ENCODE data around the gene DDAH1.

DDAH1 gene

DNA sequence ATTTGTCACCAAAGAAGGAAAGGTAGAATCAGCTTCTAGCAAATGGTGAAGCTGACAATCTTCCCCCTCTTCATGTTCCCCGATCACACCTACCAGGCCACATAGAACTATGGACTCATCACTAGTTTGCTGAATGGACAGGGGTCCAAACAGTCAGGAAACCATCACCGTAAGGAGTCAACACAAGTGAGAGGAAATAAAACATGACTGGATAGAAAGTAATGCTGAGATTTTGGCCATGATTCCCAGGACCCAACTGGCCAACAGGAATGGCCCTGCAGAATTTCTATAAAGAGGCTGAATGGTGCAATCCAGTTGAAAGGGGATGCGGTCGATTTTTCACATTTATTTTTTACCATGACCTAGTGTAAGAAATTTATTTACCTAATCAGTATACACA lies 10.7 kb downstream of the DDAH1 start:
- H3K36me3 ChIP-seq (replicated peaks; ENCODE audit: low read depth, low read length), result no peaks in the 10 kb centered on the region
- no peaks in the 10 kb centered on the region for H3K27me3 ChIP-seq (ENCODE audit: low read depth, low read length)
- no peaks in the 10 kb centered on the region for H4K20me1 ChIP-seq (ENCODE audit: insufficient read depth, low read length)
- H3K9me3 ChIP-seq (ENCODE audit: insufficient read depth, low read length), result no peaks in the 10 kb centered on the region
- H3K4me3 ChIP-seq (ENCODE audit: low read length), result no peak overlapping the region
- H3K79me2 ChIP-seq (ENCODE audit: low read length), result no peaks in the 10 kb centered on the region
- H3K4me1 ChIP-seq (ENCODE audit: low read length), result no peaks in the 10 kb centered on the region
- TF ChIP-seq, protein P1, sequence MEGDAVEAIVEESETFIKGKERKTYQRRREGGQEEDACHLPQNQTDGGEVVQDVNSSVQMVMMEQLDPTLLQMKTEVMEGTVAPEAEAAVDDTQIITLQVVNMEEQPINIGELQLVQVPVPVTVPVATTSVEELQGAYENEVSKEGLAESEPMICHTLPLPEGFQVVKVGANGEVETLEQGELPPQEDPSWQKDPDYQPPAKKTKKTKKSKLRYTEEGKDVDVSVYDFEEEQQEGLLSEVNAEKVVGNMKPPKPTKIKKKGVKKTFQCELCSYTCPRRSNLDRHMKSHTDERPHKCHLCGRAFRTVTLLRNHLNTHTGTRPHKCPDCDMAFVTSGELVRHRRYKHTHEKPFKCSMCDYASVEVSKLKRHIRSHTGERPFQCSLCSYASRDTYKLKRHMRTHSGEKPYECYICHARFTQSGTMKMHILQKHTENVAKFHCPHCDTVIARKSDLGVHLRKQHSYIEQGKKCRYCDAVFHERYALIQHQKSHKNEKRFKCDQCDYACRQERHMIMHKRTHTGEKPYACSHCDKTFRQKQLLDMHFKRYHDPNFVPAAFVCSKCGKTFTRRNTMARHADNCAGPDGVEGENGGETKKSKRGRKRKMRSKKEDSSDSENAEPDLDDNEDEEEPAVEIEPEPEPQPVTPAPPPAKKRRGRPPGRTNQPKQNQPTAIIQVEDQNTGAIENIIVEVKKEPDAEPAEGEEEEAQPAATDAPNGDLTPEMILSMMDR (IDR thresholded peaks at IDR 0.05; ENCODE audit: low read depth, low read length), result no peak
- TF ChIP-seq EZH2phosphoT487 (IDR thresholded peaks at IDR 0.05; ENCODE audit: low read depth), result no peak
- no peak overlapping the region for H2AFZ ChIP-seq (ENCODE audit: low read depth, low read length)
- no peak overlapping the region for H3K4me2 ChIP-seq (ENCODE audit: low read length)
- no peak overlapping the region for H3K9ac ChIP-seq (ENCODE audit: low read length)
- H3K27ac ChIP-seq (ENCODE audit: low read length), result no peak overlapping the region

DNA sequence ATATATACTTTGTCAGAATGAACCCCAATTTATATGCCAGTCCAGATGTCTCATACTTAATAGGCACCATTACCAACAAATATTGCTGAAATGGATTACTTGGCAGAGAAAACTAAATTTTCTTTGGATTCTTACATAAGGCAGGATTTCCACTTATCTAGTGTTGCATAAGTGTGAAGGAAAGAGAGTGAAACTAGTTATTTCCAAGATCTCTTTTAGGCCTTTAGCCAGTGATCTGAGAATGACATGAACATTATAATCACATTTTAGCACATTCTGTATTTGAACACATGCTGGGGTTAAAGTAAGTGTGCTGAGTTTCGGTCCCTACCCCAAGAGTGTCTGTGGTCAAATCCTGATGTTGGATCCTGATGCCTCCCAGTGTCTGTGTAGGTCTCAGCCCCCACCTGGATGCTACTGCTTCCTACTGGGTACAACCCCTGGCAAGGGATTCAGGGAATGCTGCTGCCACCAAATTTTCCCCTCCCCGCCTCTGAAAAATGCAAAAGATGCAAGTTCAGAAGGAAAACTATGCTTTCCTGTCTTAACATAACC lies 11.2 kb downstream of the DDAH1 start:
- no peak overlapping the region for H3K4me3 ChIP-seq (ENCODE audit: low read length)
- H3K36me3 ChIP-seq (replicated peaks; ENCODE audit: low read depth, low read length), result no peaks in the 10 kb centered on the region
- H3K79me2 ChIP-seq (ENCODE audit: low read length), result no peaks in the 10 kb centered on the region
- H3K9me3 ChIP-seq (ENCODE audit: insufficient read depth, low read length), result no peaks in the 10 kb centered on the region
- H2AFZ ChIP-seq (ENCODE audit: low read depth, low read length), result no peak overlapping the region
- no peaks in the 10 kb centered on the region for H4K20me1 ChIP-seq (ENCODE audit: insufficient read depth, low read length)
- H3K4me2 ChIP-seq (ENCODE audit: low read length), result no peak overlapping the region
- no peaks in the 10 kb centered on the region for H3K27me3 ChIP-seq (ENCODE audit: low read depth, low read length)
- H3K27ac ChIP-seq (ENCODE audit: low read length), result no peak overlapping the region
- TF ChIP-seq, protein P1 (IDR thresholded peaks at IDR 0.05; ENCODE audit: low read depth, low read length), result no peak
- no peak for TF ChIP-seq EZH2phosphoT487 (IDR thresholded peaks at IDR 0.05; ENCODE audit: low read depth)
- no peak overlapping the region for H3K9ac ChIP-seq (ENCODE audit: low read length)
- no peaks in the 10 kb centered on the region for H3K4me1 ChIP-seq (ENCODE audit: low read length)

DNA sequence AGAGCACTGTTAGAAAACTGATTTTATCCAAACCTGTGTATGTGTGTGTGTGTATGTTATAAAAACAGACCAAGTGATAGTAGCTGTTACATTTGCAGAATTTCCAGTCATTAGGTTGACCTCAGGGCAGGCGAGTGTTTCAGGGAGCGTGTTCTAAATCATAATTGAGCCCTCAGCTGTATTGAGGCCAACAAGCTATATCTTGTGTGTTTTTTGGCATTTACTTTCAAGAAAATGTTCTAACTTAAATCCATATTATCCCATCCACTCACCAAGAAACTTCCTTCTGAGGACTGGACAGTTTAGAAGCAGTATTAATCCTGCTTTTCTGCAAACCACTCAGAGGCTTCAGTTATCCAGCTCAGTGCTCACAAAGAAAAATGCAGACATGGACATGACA lies 12.0 kb downstream of the DDAH1 start:
- Histone ChIP-seq H3K9ac (ENCODE audit: low read length) (no peak overlapping the region), H2AFZ (ENCODE audit: low read depth, low read length) (no peak overlapping the region), H3K27me3 (ENCODE audit: low read depth, low read length) (no peaks in the 10 kb centered on the region), H3K4me3 (ENCODE audit: low read length) (no peak overlapping the region), H3K4me1 (ENCODE audit: low read length) (no peaks in the 10 kb centered on the region), H3K9me3 (ENCODE audit: insufficient read depth, low read length) (no peaks in the 10 kb centered on the region), H4K20me1 (ENCODE audit: insufficient read depth, low read length) (no peaks in the 10 kb centered on the region), H3K36me3 (replicated peaks; ENCODE audit: low read depth, low read length) (no peaks in the 10 kb centered on the region), H3K79me2 (ENCODE audit: low read length) (no peaks in the 10 kb centered on the region), H3K4me2 (ENCODE audit: low read length) (no peak overlapping the region), H3K27ac (ENCODE audit: low read length) (no peak overlapping the region)
- TF ChIP-seq EZH2phosphoT487 (IDR thresholded peaks at IDR 0.05; ENCODE audit: low read depth), result no peak
- TF ChIP-seq, protein P1 (IDR thresholded peaks at IDR 0.05; ENCODE audit: low read depth, low read length), result no peak

DNA sequence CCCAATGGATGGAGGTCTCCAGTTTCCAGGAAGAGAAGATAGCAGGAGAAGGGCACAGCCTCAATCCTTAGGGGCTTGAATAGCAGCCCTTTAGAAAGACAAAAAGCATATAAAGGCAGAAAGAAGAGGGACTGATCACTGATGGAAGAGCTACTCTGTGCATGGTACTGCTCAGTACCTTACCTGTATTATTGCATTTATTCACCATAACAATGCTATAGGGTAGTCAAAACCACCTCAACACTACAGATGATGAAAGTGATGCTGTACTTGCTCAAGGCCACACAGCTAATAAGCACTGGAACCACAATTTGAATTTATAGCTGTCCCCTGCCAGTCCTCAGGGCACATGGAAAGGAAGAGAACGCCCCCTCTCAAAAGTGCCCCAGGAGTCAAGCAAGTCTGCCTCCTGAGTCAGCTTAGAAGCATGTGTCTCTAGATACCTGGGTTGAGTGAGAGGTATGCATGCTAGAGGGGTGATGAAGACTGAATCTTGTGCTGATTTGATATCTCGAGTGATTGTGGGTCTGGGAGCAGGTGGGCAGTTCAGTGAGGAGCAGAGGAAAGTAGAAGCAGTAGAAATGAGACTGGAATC lies 13.6 kb downstream of the DDAH1 start:
- H4K20me1 ChIP-seq (ENCODE audit: insufficient read depth, low read length), result no peaks in the 10 kb centered on the region
- H3K9ac ChIP-seq (ENCODE audit: low read length), result no peak overlapping the region
- no peak overlapping the region for H3K27ac ChIP-seq (ENCODE audit: low read length)
- H2AFZ ChIP-seq (ENCODE audit: low read depth, low read length), result no peak overlapping the region
- H3K9me3 ChIP-seq (ENCODE audit: insufficient read depth, low read length), result no peaks in the 10 kb centered on the region
- TF ChIP-seq, protein P1 (IDR thresholded peaks at IDR 0.05; ENCODE audit: low read depth, low read length), result no peak
- no peak for TF ChIP-seq EZH2phosphoT487 (IDR thresholded peaks at IDR 0.05; ENCODE audit: low read depth)
- H3K36me3 ChIP-seq (replicated peaks; ENCODE audit: low read depth, low read length), result no peaks in the 10 kb centered on the region
- no peak overlapping the region for H3K4me3 ChIP-seq (ENCODE audit: low read length)
- H3K4me2 ChIP-seq (ENCODE audit: low read length), result no peak overlapping the region
- no peaks in the 10 kb centered on the region for H3K27me3 ChIP-seq (ENCODE audit: low read depth, low read length)
- no peaks in the 10 kb centered on the region for H3K79me2 ChIP-seq (ENCODE audit: low read length)
- no peaks in the 10 kb centered on the region for H3K4me1 ChIP-seq (ENCODE audit: low read length)
